Glutamatergic neuron (in vitro differentiated cells): Measurements from ENCODE around the gene TWNK. TPM values are rescaled to one million over a fixed set of nuclear protein-coding genes. Genes with fewer than 3 reads are reported as not detected.

Source experiments
- DNase-seq: peaks from one replicate; pipeline ENCODE4 v3.0.0; 2022
- H3K27ac Mint-ChIP-seq: one replicate; pipeline ENCODE4 v1.8.0; 2020; ENCODE audit warnings: mild to moderate bottlenecking, mixed read lengths, inconsistent platforms; ENCODE audit not compliant: unreplicated experiment
- H3K27me3 Mint-ChIP-seq: one replicate; pipeline ENCODE4 v1.8.0; 2020; ENCODE audit warnings: mild to moderate bottlenecking, moderate library complexity, mixed read lengths, inconsistent platforms; ENCODE audit not compliant: unreplicated experiment
- H3K36me3 Mint-ChIP-seq: one replicate; pipeline ENCODE4 v1.8.0; 2020; ENCODE audit warnings: mild to moderate bottlenecking, mixed read lengths, inconsistent platforms; ENCODE audit not compliant: unreplicated experiment
- H3K4me1 Mint-ChIP-seq: one replicate; pipeline ENCODE4 v1.8.0; 2020; ENCODE audit warnings: mild to moderate bottlenecking, low read depth, mixed read lengths, inconsistent platforms; ENCODE audit not compliant: unreplicated experiment
- H3K4me3 Mint-ChIP-seq: one replicate; pipeline ENCODE4 v1.8.0; 2020; ENCODE audit warnings: mild to moderate bottlenecking, mixed read lengths, inconsistent platforms; ENCODE audit not compliant: unreplicated experiment
- H3K9me3 Mint-ChIP-seq: one replicate; pipeline ENCODE4 v1.8.0; 2020; ENCODE audit warnings: mild to moderate bottlenecking, moderate library complexity, mixed read lengths, inconsistent platforms; ENCODE audit not compliant: unreplicated experiment
- microRNA-seq: library from miRNA; unstranded; fragments of <30 nt; microRNA quantifications from one replicate; pipeline ENCODE4, GENCODE V29; 2020; ENCODE audit not compliant: unreplicated experiment
- total RNA-seq: library from RNA; stranded (reverse); fragmentation: NEBNext Ultra II Directional; extraction: Animal tissue kit (Norgen Biotek cat#: 25700); gene quantifications from one replicate; pipeline ENCODE4 v1.2.1, GENCODE V29; 2021; ENCODE audit not compliant: unreplicated experiment
- TF ChIP-seq, protein P1 (sequence below): fragments of 200-600 bp; sonication (generic); IDR thresholded peaks from one replicate; pipeline ENCODE4 v1.5.0; 2021; ENCODE audit not compliant: partially characterized antibody, unreplicated experiment

TWNK gene
- total RNA-seq, 1 donor from 2014 or later, result 10.1 TPM

DNA sequence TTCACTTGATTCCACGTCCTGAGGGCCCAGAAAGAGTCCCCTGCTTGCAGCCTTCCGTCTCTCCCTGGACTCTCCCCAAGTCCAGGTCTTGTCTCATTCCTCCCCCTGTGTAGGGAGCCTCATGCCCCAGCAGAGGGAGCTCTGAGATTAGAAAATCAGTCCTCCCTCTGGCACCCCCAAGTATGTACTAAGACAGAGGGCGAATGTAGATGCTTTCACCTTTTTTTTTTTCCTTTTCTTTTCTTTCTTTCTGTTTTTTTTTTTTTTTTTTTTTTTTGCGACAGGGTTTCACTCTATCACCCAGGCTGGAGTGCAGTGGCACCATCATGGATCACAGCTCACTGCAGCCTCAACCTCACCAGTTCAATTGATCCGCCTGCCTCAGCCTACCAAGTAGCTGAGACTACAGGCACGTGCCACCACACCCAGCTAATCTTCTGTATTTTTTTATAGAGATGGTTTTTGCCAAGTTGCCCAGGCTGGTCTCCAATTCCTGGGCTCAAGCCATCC lies 54.0 kb downstream of the TWNK start:
- TF ChIP-seq, protein P1, sequence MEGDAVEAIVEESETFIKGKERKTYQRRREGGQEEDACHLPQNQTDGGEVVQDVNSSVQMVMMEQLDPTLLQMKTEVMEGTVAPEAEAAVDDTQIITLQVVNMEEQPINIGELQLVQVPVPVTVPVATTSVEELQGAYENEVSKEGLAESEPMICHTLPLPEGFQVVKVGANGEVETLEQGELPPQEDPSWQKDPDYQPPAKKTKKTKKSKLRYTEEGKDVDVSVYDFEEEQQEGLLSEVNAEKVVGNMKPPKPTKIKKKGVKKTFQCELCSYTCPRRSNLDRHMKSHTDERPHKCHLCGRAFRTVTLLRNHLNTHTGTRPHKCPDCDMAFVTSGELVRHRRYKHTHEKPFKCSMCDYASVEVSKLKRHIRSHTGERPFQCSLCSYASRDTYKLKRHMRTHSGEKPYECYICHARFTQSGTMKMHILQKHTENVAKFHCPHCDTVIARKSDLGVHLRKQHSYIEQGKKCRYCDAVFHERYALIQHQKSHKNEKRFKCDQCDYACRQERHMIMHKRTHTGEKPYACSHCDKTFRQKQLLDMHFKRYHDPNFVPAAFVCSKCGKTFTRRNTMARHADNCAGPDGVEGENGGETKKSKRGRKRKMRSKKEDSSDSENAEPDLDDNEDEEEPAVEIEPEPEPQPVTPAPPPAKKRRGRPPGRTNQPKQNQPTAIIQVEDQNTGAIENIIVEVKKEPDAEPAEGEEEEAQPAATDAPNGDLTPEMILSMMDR, result peak; percentile 74
- H3K4me1 Mint-ChIP-seq, result peaks cover 13% of the 10 kb centered on the region
- H3K27me3 Mint-ChIP-seq, result peaks cover 12% of the 10 kb centered on the region
- H3K27ac Mint-ChIP-seq, result no peak overlapping the region
- no peak overlapping the region for H3K4me3 Mint-ChIP-seq
- DNase-seq, result peak; percentile 83
- peaks cover 7% of the 10 kb centered on the region for H3K36me3 Mint-ChIP-seq
- peaks cover 6% of the 10 kb centered on the region for H3K9me3 Mint-ChIP-seq

DNA sequence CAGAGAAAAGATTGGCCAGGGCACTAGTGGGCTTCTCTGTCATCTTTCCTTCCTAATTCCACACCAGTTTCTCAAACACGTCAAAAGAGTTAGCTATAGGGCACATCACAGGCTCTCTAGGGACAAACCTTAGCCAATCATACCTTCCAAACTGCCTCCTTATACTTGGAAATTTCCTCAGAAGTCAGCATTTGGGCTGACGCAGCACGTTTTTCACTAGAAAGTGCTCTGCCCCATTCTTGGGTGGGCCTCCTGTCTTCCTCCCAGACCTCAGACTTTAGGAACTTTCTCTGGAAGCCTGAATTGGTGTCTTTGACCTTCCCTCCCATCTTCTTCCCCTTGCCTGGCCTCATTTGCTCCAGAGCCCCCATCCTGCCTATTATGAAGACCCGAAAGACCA lies 54.8 kb downstream of the TWNK start:
- H3K9me3 Mint-ChIP-seq, result peaks cover 6% of the 10 kb centered on the region
- H3K27me3 Mint-ChIP-seq, result peaks cover 16% of the 10 kb centered on the region
- H3K4me3 Mint-ChIP-seq, result peak overlapping the region; percentile 98
- no peak for DNase-seq
- H3K27ac Mint-ChIP-seq, result peak overlapping the region; percentile 95
- H3K4me1 Mint-ChIP-seq, result peaks cover 17% of the 10 kb centered on the region
- TF ChIP-seq, protein P1, result no peak
- H3K36me3 Mint-ChIP-seq, result peaks cover 7% of the 10 kb centered on the region

DNA sequence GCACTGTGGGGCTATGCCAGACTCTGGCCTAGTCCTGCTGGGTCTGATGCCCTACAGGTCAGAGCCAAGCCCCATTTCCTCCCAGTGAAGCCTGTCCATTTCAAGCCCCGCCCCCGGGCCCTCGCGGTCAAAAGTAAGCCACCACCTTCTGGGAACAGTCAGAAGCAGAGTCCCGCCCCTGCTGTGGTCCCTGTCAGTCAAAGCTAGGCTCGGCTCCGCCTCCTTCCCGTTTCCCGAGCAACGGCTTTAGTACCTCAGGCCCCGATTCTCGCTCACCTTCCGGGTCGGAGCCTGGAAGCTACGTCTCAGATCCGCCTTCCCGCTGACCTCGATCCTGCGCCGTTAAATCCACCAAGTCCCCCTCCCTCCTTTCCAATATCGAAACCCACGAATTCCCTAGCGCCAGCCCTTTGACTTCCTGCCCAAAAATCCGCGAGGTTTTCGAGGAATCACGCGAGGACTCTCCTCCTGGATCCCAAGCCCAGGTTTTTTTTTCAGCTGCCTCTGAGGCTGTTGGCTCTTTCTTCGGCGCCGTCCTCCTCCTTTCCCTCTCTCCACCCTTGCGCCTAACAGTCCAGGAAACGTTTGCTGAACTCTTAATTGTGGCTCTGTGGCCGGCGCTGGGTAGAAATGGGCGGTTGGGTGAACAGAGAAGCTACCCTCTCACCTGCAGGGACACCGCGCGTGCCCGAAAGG lies 55.5 kb downstream of the TWNK start:
- Mint-ChIP-seq H3K36me3 (peaks cover 4% of the 10 kb centered on the region), H3K27ac (peak overlapping the region; percentile 95), H3K4me3 (peak overlapping the region; percentile 98), H3K9me3 (peaks cover 5% of the 10 kb centered on the region), H3K4me1 (peaks cover 18% of the 10 kb centered on the region), H3K27me3 (peaks cover 16% of the 10 kb centered on the region)
- DNase-seq, result peak; percentile 92
- TF ChIP-seq, protein P1, result no peak

DNA sequence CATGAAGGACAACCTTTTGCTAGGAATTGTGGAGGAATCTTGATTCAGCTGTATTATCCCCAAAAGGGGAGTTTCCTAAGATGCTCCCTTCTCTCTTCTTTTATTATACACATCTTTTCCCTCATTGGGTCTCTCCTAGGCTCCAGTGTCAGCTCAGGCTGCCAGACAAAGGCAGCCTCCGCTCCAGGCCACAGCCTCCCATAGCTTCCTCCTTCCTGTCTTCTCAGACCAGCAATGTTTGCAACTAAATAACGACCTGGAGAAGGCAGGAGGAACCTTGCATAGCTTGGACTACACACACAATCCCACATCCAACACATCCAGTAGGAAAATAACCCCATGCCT lies 56.0 kb downstream of the TWNK start:
- H3K4me3 Mint-ChIP-seq, result peak overlapping the region; percentile 98
- peaks cover 4% of the 10 kb centered on the region for H3K9me3 Mint-ChIP-seq
- no peak for DNase-seq
- peak overlapping the region; percentile 95 for H3K27ac Mint-ChIP-seq
- peaks cover 15% of the 10 kb centered on the region for H3K4me1 Mint-ChIP-seq
- no peaks in the 10 kb centered on the region for H3K36me3 Mint-ChIP-seq
- TF ChIP-seq, protein P1, result no peak
- H3K27me3 Mint-ChIP-seq, result peaks cover 16% of the 10 kb centered on the region

Small RNA genes lying within 50 kb of the gene (microRNA-seq; reads per million reads assigned to microRNA genes)
- not detected for gene MIR608

Other genes starting within 250 kb of the TWNK start
- gene PAX2, start 242.0 kb upstream of the TWNK start, total RNA-seq, result not detected
- 35.9 TPM for gene SLF2, start 74.6 kb upstream of the TWNK start, total RNA-seq
- gene SEMA4G, start 18.0 kb upstream of the TWNK start, total RNA-seq, result 46.9 TPM
- gene MRPL43, start within 50 bp of the TWNK start, total RNA-seq, result 58.2 TPM
- 56.7 TPM for gene LZTS2, start 12.3 kb downstream of the TWNK start, total RNA-seq
- gene PDZD7, start 43.6 kb downstream of the TWNK start, total RNA-seq, result 1.5 TPM
- 5.2 TPM for gene SFXN3, start 43.7 kb downstream of the TWNK start, total RNA-seq
- gene KAZALD1, start 74.4 kb downstream of the TWNK start, total RNA-seq, result 0.59 TPM
- gene TLX1, start 143.8 kb downstream of the TWNK start, total RNA-seq, result 14.3 TPM
- gene LBX1, start 241.9 kb downstream of the TWNK start, total RNA-seq, result not detected